ENCODE data around the gene FIBCD1.

FIBCD1 gene

DNA sequence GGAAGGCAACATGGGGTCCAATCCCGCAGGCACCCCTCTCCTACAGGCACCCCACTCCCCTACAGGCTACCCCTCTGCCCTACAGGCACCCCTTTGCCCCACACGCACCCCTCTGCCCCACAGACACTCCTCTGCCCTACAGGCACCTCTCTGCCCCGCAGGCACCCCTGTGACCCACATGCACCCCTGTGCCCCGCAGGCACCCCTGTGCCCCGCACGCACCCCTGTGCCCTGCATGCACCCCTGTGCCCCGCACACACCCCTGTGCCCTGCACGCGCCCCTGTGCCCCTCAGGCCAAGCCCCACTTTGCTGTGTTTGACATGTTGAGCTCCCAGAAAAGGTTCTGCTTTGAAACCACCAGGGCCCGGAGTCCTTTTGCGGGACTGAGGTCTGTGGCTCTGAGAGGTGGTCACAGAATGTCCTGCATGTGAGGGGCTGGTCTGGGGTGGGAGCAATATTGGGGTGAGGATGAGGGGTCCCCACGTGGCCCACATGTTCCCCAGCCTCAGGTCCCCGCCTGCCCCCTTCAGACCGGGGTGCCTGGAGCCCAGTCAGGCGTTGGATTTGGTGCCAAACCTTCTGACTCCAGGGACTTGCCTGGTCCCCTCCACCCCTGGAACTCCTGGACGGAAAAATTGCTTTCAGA lies 41.8 kb downstream of the FIBCD1 start:
- in situ Hi-C loops (cut with MboI; ENCODE audit: low sequenced_read_pairs), result no loop called here

DNA sequence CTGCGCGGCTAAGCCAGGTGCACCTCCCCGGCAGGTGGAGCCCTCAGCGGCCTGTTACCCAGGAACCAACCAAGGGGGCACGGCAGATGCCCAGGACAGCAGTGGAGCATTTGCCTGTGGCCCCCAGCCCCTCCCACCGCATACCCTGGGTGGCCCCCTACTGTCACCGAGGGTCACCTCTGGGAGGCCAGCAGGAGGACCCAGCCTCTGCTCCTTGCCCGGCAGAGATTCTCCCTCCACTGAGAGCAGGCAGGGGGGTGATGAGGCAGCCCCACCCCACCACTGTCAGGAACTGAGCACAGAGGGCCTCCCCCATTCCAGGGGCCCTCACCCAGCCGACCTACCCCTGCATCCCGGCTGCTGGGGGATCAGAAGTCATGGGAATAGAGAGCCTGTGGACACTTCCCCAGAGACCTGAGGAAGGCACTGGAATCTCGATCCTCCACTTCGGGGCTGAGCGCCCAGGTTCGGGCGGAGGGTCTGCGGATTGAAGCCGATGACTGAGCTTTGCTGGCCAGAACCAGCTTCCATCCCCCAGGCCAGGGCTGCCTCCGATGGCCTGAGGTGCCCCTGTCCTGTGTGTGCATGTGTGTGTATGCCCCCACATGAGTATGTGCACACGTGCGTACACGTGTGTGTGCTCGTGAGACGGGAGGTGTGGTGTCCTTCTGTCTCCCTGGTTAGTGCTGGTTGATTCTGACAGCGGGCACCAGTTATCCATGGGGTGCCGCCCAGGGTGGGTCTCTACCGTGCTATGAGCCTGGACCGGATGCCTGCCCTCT lies 42.6 kb downstream of the FIBCD1 start, which contains the start of gene QRFP:
QRFP (minus strand) TSS at position 580 of the 782 bp plus-strand sequence. CDS start 2,974 bp downstream, outside the sequence.
- in situ Hi-C loops (cut with MboI; ENCODE audit: low sequenced_read_pairs), result no loop called here

DNA sequence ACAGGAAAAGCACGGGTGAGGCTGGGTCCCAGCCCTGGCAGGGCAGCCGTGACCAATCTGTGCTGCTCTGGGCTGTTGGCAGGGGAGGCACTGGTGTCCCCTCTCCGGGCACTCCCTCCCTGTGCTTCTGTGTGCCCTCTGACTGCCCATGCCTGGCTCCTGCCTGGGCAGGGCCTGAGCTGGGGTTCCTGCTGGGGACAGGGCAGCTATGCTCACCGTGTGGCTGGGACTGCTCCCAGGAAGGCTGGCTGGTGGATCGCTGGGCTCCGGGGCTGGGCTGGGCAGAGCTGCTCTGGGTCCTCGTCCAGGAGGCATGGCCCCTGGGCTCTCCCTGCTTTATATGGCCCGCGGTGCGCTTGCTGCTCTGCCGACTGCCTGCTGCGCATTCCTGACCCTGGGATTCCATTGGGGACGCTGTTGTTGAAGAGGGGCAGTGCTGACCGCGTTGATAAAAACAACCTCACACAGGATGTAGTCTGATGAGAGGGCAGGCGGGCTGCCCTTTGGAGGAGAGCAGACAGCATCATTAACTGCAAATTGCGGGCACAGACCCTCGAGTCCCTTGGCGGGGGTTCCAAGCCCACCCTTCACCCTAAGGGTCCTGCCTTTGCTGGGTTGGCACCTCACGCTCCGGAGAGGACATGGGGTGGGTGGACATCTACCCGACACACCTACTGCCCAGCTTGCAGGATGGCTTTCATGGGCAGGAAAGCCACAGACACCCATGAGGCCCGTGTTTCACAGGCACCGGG lies 43.4 kb downstream of the FIBCD1 start:
- in situ Hi-C loops (cut with MboI; ENCODE audit: low sequenced_read_pairs), result no loop called here

DNA sequence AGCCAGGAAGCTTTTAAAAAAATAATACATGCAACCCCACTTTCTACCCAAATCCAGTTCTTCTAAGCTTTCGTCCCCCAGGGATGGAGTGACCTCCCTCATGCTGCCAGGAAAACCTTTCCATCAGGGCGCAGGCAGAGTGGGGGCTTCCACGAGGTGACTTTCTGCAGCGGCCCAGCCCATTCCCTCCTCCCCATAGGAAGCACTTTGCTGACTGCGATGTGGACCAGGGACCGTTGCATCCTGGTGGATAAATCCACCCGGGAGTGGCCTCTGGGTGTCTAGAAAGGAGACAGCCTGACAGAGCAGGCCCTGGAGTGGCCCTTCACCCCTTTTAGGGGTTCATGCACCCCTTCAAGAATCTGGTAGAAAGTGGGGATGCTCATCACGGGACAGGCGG lies 44.0 kb downstream of the FIBCD1 start:
- in situ Hi-C loops (cut with MboI; ENCODE audit: low sequenced_read_pairs), result no loop called here

DNA sequence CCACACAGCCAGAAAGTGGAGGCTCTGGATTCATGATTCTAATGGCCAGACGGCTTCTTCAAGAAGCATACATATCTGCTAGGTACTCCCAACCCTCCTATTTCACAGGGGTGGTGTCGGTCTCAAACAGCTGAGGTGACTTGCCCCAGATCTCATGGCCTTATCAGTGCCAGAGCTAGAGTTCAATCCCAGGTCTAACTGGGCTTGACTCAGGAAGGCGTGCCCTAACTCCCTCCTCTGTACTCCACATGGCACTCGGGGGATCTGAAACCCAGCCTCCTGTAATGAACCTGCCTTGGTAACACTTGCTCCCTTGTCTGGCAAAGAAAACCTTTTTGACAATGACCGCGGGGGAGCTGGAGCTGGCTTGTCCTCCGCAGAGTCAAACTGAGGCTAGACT lies 44.5 kb downstream of the FIBCD1 start:
- in situ Hi-C loops (cut with MboI; ENCODE audit: low sequenced_read_pairs), result no loop called here

DNA sequence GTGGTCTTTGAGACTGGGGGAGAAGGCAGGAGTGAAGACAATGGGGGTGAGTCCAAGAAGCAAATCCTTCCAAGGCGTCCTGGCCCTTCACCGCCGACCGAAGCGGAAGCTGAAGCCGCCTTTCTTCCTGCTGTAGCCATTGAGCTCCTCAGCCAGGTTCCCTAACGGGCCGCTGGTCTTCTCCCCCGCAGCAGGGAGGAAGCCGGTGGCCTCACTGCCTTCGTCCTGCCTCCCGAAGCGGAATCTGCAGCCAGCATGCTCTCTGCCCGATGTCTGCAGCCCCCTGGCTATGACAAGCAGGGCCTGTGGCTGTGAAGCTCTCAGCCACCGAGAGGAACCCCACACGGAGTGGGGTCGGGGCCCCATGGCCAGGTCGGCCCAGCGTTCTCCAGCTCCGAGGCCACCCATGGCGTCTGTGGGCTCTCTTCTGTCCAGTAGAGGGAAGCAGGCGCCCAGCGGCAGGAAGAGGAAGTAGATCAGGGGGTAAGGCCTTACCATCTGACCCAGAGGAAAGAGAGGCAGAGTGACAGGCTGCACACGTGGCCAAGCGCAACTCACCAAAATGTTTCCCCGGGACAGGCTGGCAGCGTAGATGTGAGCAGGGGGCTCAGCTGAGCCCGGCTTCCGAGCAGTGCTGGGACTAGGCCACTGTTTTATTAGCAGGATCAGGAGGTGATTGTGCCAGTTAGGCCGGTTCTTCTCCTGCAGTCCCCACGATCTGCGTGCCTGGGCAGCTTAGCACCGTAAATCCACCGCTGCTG lies 45.5 kb downstream of the FIBCD1 start:
- in situ Hi-C loops (cut with MboI; ENCODE audit: low sequenced_read_pairs), result no loop called here

DNA sequence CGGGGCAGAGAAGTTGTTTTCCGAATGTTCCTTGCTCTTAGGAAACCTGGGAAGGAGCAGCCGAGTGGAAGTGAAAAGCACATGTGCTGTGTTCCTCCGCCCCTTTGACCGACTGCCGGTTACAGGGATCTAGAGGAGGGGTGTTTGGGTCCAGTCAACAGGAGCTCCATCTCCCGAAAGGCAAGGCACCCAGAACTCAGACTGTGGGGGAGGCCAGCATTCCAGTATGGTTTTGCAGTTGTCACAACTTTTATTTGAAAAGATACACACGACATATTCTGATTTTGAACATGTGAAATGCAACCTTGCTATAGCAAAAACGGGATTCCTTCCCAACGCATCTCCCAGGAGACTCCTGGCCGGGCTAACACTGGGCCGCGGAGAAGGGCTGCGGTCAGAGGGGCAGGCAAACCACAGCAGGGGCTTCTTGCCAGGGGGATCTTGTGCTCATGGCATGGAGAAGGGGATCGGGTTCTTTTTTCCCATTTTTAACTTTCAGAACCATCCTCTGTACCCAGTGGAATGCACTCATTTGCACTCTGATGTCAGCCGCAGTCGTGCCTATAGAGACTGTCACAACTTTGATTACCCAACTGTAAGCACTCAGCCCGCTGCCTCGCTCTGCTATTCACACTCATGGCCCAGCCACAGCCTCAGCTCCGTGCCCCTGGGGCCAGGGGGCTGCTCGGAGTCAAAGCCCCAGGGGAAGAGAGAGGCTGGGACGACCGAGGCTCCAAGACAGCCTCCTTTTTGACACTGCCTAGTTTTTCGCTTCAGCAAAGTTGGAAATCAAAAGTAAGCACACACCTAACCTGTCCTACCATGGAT lies 46.4 kb downstream of the FIBCD1 start:
- in situ Hi-C loops (cut with MboI; ENCODE audit: low sequenced_read_pairs), result no loop called here

DNA sequence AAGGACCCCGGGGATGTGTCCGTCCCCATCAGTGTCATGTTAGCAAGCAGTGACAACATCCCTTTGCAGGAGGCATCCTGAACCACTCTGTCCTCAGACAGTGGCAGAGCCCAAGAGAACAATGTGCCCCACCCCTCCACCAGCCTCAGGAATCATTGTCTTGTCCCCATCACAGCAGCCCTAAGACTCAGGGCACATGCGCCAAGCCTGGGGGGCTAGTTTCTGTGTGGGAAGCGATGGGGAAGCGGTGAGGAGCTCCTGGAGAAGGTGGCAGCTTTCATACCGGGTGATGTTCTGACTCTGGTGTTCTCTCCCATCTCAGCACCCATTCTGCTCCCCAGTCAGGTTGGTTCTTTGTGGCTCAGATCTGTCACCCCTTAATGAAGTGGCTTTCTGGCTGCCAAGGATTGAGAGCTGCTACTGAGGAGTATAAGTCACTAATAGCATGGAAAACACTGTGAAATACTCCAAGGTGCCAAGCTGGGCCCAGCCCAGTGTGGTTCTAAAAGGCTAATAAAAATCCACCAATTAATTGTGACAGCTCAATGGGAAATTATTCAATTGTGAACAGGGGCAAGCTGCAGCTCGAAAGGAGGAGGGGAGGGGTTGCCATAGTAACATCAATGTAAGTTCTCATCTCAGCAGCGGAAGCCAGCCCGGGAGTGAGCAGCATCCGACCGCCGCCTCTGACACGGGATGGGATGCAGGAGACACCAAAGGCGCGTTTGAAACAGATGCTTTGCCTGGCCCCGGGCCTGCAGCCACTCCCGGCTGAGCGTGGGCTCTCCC lies 47.2 kb downstream of the FIBCD1 start:
- in situ Hi-C loops (cut with MboI; ENCODE audit: low sequenced_read_pairs), result no loop called here

DNA sequence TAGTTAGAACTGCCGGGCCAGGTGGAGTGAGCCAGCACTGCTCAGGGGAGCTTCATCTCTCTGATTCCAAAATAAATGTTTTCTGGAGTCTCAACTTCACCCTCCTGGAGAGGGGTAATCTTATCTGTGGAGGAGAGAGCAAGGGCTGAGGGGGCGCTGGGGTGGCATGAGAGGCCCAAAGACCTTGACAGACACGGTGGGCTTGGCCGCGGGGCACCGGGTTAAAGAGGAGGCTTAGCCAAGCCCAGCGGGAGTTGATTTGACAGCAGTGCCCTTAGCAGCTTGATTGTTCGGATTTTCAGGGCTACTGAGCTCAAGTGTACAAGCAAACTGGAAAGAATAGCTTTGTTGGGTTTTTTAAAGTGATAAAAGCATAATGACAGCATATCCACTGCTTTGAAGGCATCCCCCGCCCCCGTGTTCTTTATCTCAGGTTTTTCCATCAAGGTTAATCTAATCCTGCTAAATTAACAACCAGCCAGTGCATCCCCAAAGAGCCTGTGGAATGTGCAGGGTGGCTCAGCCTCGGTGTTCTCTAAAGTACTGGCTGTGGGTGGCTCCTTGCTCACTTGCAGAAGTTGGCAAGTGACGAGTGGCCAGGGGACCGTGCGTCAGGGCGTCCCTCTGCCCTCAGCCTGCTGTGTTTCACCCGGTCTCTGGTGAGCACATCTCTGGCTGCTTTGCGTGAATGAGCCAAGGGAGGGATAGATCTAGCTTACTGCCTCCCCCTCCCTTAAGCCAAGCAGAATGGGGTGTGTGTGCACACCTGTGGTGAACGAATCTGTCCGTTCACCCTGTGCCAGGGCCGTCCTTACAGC lies 48.0 kb downstream of the FIBCD1 start:
- in situ Hi-C loops (cut with MboI; ENCODE audit: low sequenced_read_pairs), result no loop called here

DNA sequence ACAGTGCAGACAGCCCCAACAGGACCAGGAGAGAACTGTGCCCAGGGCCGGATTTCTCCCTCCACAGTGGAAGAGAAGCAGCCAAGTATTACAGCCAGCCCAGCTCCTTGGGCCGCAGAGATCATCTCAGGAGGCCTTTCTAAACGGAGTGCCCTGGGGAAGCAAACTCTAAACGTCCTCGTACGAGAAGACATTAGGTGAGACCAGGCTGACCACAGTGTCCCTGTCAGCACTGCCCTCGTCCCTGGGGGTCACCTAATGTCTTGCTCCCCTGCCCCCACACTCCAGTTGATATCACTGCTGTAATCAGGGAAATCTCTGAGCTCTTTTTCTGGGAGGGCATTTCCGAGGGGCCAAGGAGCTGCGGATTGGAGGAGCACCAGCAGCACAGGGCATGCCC lies 48.9 kb downstream of the FIBCD1 start:
- in situ Hi-C loops (cut with MboI; ENCODE audit: low sequenced_read_pairs), result no loop called here

DNA sequence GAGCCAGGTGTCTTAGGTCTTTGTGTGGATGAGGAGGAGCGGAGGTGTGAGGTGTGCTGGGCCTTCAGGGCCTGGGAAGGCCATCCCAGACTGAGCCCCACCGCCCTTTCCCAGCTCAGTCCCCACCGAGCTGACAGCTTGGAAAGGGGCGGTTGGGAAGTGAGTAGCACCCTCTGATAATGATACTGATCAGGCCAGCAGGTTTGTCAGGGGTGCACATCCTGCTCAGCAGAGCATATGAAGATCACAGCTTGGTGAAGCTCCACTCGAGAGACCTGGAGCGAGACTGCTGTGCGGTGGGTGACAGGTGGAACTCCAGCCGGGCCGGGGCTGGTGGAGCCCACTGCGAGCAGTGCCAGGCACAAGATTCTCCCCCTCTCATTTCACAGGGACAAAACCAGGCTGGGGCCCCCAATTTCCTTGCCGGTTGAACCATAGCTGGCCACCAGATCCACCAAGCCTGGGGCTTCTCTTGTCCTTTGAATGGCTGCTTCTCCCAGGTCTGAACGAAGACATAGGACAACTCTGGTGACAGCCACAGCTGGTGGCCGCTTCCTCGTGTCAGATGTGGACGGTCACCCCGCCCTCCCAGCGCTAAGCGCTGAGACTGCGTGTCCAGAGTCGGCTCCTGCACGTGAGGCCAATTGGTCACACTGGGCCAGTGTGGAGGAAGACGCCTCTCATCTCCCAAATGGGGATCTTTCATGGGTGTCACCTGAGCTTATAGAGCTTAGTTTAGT lies 50.7 kb downstream of the FIBCD1 start:
- in situ Hi-C loops (cut with MboI; ENCODE audit: low sequenced_read_pairs), result no loop called here

DNA sequence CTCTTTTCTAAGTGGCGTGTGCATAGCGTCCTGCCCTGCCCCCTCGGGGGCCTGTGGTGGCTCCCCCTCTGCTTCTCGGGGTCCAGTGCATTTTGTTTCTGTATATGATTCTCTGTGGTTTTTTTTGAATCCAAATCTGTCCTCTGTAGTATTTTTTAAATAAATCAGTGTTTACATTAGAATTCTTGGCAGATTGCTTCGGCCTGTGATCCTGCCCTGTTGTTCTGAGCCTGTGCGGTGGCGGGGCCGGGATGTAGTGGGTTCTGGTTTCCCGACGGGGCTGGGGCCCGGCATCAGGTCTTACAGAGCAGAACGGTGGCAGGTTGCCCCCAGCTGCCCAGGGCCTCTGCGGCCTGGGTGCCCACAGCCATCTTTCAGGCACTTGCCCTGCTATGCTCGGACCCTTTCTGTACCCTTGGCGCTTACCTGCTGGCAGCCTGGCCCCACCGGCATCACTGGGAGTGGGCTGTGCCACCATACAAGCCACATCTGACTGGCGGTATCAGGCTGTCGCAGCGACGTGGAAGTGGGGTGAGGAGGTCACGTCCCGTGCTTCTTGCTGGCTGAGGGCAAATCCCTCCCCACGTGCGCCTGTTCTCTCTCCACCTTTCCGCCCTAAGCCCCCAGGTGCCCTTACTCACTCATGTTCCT lies 51.4 kb downstream of the FIBCD1 start:
- in situ Hi-C loops (cut with MboI; ENCODE audit: low sequenced_read_pairs), result no loop called here

DNA sequence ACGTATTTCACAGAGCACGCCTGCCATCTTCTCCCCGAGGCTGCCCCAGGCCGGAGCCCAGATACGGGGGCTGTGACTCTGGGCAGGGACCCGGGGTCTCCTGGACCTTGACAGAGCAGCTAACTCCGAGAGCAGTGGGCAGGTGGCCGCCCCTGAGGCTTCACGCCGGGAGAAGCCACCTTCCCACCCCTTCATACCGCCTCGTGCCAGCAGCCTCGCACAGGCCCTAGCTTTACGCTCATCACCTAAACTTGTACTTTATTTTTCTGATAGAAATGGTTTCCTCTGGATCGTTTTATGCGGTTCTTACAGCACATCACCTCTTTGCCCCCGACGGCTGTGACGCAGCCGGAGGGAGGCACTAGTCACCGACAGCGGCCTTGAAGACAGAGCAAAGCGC lies 52.1 kb downstream of the FIBCD1 start:
- in situ Hi-C loops (cut with MboI; ENCODE audit: low sequenced_read_pairs), result no loop called here

DNA sequence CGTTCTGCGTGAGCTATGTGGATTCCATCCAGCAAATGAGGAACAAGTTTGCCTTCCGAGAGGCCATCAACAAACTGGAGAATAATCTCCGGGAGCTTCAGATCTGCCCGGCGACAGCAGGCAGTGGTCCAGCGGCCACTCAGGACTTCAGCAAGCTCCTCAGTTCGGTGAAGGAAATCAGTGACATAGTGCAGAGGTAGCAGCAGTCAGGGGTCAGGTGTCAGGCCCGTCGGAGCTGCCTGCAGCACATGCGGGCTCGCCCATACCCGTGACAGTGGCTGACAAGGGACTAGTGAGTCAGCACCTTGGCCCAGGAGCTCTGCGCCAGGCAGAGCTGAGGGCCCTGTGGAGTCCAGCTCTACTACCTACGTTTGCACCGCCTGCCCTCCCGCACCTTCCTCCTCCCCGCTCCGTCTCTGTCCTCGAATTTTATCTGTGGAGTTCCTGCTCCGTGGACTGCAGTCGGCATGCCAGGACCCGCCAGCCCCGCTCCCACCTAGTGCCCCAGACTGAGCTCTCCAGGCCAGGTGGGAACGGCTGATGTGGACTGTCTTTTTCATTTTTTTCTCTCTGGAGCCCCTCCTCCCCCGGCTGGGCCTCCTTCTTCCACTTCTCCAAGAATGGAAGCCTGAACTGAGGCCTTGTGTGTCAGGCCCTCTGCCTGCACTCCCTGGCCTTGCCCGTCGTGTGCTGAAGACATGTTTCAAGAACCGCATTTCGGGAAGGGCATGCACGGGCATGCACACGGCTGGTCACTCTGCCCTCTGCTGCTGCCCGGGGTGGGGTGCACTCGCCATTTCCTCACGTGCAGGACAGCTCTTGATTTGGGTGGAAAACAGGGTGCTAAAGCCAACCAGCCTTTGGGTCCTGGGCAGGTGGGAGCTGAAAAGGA lies 53.3 kb downstream of the FIBCD1 start:
- in situ Hi-C loops (cut with MboI; ENCODE audit: low sequenced_read_pairs), result no loop called here

DNA sequence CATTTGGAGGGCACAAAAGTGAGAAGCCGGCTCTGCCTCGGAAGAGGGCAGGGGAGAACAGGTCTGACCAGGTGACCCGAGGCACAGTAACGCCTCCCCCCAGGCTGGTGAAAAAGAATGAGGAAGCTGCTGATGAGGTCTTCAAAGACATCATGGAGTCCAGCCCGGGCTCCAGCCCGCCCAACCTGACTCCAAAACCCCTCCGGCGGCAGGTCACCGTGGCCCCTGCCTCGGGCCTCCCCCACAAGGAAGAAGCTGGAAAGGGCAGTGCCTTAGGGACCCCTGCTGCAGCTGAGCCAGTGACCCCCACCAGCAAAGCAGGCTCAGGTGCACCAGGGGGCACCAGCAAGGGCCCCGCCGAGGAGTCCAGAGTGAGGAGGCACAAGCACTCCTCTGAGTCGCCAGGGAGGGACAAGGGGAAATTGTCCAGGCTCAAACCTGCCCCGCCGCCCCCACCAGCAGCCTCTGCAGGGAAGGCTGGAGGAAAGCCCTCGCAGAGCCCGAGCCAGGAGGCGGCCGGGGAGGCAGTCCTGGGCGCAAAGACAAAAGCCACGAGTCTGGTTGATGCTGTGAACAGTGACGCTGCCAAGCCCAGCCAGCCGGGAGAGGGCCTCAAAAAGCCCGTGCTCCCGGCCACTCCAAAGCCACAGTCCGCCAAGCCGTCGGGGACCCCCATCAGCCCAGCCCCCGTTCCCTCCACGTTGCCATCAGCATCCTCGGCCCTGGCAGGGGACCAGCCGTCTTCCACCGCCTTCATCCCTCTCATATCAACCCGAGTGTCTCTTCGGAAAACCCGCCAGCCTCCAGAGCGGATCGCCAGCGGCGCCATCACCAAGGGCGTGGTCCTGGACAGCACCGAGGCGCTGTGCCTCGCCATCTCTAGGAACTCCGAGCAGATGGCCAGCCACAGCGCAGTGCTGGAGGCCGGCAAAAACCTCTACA lies 54.2 kb downstream of the FIBCD1 start:
- in situ Hi-C loops (cut with MboI; ENCODE audit: low sequenced_read_pairs), result no loop called here
